Occipital lobe (tissue), 2 donors: ENCODE results near the gene CCDC116. TPM values are rescaled to one million over a fixed set of nuclear protein-coding genes. Genes with fewer than 3 reads are reported as not detected.
"Not testable (repeated sequence)": the region's sequence is repeated elsewhere in the genome, so short reads cannot be mapped to it uniquely, and the experiment has no call there.

Experiments used
- DNase-seq: peaks from one replicate; lab custom pipeline; 2025; lab: John Stamatoyannopoulos, UW
- total RNA-seq: library from RNA; depleted of rRNA; stranded (reverse); fragments of >200 nt; gene quantifications from one replicate; pipeline ENCODE4 v1.2.3, GENCODE V29; 2014

The CCDC116 gene
- total RNA-seq, 1 donor from 2014 or later = 0.16 TPM

GRCh38 chr22:21650823-21651520 is 18.4 kb downstream of the CCDC116 start:
- DNase-seq = no peak

- DNase-seq = no peak
These were observed 19.0 kb downstream of the CCDC116 start for GRCh38 chr22:21651521-21652009.

- peak; percentile 79 for DNase-seq
These were observed 19.5 kb downstream of the CCDC116 start for GRCh38 chr22:21652010-21652546.

DNA sequence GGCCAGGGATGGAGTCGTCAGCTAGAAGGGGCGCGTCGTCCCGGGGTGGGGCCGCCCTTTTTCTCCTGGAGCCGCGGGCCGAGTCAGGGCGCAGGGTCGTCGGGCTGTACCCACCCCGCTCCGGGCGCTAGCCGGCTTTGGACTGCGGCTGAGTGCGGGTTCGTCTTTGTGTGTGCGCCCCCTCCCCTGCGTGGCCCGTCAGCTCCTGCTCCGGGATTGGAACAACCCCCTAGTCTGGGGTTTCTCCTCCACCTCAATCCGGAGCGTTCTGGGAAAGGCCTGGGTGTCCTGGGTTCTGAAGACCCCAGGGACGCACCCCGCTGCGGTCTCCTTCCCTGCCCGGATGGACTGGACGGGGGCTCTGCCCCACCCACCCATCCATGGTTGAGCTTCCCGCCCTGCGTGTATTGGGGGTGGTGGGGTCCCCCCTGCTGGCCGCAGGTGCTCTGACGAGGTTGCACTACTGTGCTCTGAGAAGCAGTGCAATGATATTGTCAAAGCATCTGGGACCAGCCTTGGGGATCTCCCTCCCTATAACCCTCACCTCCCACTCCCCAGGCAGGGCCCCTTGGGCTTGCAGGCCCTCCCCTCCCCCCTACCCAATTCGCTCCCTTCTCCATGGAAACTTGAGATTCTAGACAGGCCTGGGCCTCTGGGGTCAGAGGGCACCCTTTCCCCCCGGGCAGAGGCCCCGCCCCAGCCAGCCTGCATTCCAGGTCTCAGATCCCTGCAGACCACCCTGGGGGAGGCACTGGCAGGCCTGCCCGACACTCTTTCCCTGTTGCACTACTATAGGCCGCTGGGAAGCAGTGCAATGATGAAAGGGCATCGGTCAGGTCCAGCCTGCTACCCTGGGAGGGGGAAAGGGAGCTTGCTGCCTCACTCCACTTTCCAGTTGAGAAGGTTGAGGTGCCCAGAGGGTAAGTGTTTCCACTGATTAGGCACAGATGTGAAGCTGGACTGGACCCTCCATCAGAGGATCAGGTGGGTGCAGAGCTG is 20.3 kb downstream of the CCDC116 start:
- no peak for DNase-seq

- DNase-seq = no peak
These were observed 24.4 kb downstream of the CCDC116 start for GRCh38 chr22:21657020-21657359.

DNA sequence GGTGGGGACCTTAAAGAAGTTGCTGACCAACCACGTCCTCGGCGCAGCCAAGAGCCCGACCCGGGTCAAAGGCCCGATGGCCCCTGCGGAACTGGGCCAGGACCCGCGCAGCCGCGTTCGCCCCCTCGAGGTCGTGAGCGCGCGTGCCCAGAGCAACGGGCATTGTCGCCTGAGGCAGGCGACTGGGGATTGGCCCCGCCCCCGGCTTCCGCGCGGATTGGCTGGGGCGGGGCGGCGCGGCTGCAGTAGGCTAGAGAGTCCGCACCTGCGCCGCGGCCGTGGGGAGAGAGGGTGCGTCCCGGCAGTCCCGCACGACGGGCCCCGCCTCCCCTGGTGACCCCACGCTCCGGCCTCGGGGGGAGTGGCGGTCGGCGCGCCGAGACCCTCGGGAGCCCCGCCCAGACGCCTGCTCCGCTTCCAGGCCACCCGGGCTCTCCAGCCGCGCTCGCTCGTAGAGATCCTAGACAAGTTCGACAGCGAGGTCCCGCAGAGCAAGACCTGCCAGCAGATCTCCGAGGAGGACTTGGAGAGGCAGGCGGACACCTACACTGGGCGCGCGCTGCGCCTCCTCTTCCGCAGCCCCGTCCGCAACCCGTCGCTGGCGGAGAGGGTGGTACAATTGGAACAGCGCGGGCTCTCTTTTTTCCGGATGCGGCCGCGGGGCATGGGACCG is 24.9 kb downstream of the CCDC116 start:
- DNase-seq = no peak

- DNase-seq = no peak
These were observed 27.4 kb downstream of the CCDC116 start for GRCh38 chr22:21659864-21660525.

- no peak for DNase-seq
These were observed 28.3 kb downstream of the CCDC116 start for GRCh38 chr22:21660904-21661303.

GRCh38 chr22:21661991-21662390 is 29.4 kb downstream of the CCDC116 start:
- DNase-seq = no peak

DNA sequence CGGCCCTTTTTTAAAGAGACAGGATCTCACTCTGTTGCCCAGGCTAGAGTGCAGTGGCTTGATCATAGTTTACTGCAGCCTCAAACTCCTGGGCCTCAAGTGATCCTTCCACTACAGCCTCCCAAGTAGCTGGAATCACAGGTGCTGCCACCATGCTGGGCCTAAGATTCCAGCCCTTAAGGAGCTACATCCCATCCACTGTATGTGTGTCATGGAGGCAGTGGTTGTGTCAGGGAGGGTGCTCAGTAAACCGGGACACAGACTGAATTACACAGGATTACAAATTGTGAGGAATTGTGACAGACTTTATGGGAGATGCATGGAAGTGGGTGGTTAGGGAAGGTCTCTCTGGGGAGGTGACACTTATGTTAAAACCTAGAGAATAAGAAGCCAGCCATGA is 31.2 kb downstream of the CCDC116 start:
- no peak for DNase-seq

GRCh38 chr22:21665047-21665851 is 32.7 kb downstream of the CCDC116 start:
- no peak for DNase-seq

DNA sequence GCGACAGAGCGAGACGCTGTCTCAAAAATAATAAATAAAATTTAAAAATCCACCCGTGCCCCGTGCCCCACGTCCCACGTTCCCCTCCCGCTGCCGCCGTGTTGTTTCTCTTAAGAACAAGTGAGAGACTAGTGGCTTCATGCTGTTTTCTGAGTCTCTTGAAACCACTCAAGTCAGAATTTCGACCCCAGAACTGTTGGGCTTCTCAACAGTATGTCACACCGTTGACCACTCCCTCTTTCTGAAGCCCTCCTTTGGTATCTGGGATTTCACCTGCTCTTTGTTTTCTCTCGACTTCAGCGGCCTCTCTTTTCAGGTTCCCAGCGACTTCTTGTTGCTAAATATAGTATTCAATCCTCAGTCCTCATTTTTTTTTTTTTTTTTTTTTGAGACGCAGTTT is 34.2 kb downstream of the CCDC116 start:
- no peak for DNase-seq

DNA sequence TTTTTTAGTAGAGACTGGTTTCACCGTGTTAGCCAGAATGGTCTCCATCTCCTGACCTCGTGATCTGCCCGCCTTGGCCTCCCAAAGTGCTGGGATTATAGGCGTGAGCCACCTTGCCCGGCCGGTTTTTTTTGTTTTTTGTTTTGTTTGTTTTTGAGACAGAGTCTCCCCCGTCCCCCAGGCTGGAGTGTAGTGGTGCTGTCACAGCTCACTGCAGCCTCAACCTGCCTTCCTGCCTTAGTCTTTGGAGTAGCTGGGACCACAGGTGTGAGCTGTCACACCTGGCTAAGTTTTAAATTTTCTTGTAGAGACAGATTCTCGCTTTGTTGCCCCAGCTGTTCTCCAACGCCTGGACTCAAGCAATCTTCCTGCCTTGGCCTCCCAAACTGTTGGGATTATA is 36.5 kb downstream of the CCDC116 start:
- no peak for DNase-seq

DNA sequence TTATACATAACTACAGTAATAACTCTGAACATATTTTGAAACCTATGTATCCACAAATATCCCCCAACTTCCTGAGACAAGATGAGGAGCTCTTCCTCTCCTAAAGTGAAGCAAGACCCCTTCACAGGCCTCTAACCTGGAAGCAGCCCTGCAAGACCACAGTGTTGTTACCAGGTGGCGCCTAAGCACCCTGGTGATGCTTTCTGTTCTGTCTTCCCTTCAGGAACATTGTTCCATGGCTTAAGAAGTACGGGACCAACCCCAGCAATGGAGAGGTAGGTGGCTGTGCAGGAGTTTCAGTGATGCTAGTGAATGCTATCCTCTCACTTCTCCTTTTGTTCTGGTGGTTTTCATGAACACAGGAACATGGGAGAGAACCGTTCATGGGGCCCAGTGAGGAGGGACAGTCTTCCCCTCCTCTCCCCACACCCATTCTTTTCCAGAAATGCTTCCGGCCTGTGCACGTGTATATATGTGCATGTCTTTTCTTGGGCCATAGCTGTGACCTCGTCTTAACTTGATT is 39.6 kb downstream of the CCDC116 start:
- no peak for DNase-seq

DNA sequence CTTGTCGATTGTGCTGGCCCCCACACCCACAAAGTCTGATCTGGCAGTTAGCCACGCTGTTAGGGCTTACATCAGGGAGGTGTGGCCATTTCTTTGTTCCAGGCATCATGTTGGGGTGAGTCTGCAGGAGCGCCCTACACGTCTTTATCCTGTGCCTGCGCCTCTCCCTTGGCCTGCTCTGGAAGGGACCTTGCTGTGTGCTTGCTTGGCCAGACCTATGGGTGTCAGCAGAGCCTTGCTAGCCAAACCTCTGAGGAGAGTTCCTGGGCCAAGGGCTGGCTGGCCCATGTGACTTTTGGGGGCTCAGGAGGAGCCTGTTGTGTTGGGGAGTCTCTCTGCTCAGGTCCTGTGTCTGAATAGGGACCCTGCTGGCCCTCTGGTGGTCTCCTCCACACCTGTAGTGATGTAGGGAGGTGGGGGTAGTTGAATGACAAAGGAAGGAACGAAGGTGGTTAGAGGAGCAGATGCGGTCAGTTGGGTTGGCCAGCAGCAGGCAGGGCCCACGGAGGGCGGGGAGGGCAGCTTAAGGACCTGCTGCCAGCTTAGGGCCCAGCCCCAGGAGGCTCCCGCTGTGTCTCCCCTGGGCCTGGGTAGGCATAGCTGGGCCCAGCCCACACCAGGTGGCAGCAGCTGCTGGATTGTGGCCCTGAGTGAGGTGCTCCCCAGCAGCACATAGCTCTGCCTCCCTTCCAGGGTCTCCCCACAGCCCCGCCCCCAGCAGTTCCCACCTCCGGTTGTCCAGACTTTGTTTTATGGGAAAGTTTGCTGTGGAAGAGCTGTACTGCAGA is 41.2 kb downstream of the CCDC116 start:
- no peak for DNase-seq

- DNase-seq = no peak
These were observed 42.2 kb downstream of the CCDC116 start for GRCh38 chr22:21674638-21675245.

- no peak for DNase-seq
These were observed 45.3 kb downstream of the CCDC116 start for GRCh38 chr22:21677606-21678443.

DNA sequence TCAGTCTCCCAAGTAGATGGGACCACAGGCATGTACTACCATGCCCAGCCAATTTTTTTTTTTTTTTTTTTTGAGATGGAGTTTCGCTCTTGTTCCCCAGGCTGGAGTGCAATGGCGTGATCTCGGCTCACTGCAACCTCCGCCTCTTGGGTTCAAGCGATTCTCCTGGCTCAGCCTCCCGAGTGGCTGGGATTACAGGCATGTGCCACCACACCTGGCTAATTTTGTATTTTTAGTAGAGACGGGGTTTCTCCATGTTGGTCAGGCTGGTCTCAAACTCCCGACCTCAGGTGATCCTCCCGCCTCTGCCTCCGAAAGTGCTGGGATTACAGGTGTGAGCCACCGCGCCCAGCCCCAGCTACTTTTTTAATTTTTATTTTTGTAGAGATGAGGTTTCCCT is 46.3 kb downstream of the CCDC116 start:
- DNase-seq = not testable (repeated sequence)
